Gastrocnemius medialis (tissue), 4 donors: ENCODE data around the gene BTG3. TPM values are rescaled to one million over a fixed set of nuclear protein-coding genes. Genes with fewer than 3 reads are reported as not detected.
A peak's percentile ranks its signal among the peaks of the same experiment; 100 is the strongest.

Experiments used
- ATAC-seq, 2 donors: fragments of 150-250 bp; one replicate each; pipeline ENCODE4 v1.9.1; 2016
- DNase-seq, 2 donors: peaks; one replicate each; pipeline ENCODE4 v3.0.0-alpha.2; 2019
- H3K27ac ChIP-seq, 4 donors: fragments of 200-600 bp; sonication (generic); 1 replicate in 1 of 4; 2 replicates in 3 of 4; pipeline ENCODE4 v1.5.1; 2016 to 2018; ENCODE audit warnings: mild to moderate bottlenecking in 2 of 4, moderate library complexity in 1 of 4
- H3K27me3 ChIP-seq, 3 donors: fragments of 200-600 bp; sonication (generic) in 2 of 3; 1 replicate in 1 of 3; 2 replicates in 2 of 3; pipeline versions ENCODE4 v1.5.1 to v1.6.0; 2016 to 2019; ENCODE audit warnings: mild to moderate bottlenecking in 1 of 3, moderate library complexity in 1 of 3
- H3K36me3 ChIP-seq, 2 donors: fragments of 200-600 bp; sonication (generic) in 1 of 2; one replicate each; pipeline ENCODE4 v1.5.1; 2017 to 2018
- H3K4me1 ChIP-seq, 2 donors: fragments of 200-600 bp; sonication (generic) in 1 of 2; one replicate each; pipeline ENCODE4 v1.5.1; 2016 to 2017; ENCODE audit warnings: mild to moderate bottlenecking in 2 of 2
- H3K4me3 ChIP-seq, 4 donors: fragments of 200-600 bp; sonication (generic) in 3 of 4; 1 replicate in 1 of 4; 2 replicates in 3 of 4; pipeline ENCODE4 v1.5.1; 2016 to 2019; ENCODE audit warnings: mild to moderate bottlenecking in 2 of 4
- H3K9me3 ChIP-seq, 3 donors: fragments of 200-600 bp; sonication (generic) in 2 of 3; 1 replicate in 1 of 3; 2 replicates in 2 of 3; pipeline ENCODE4 v1.5.1; 2016 to 2019
- CTCF ChIP-seq, 5 experiments: fragments of 450-650 bp in 3 of 5; fragments of 200-600 bp in 2 of 5; sonication (generic) in 2 of 5; IDR thresholded peaks in 4 of 5; conservative IDR thresholded peaks in 1 of 5; 1 replicate in 4 of 5; 2 replicates in 1 of 5; pipeline ENCODE4 v1.5.1; 2016 to 2019; ENCODE audit warnings: antibody characterized with exemption in 5 of 5, mild to moderate bottlenecking in 3 of 5, moderate library complexity in 3 of 5
- POLR2A ChIP-seq, 2 donors: fragments of 450-650 bp; IDR thresholded peaks; one replicate each; pipeline ENCODE4 v1.6.1; 2017; ENCODE audit warnings: antibody characterized with exemption in 2 of 2, mild to moderate bottlenecking in 2 of 2, moderate library complexity in 2 of 2
- in situ Hi-C, 4 donors: fragments of 200-750 bp; cut with MboI; loops; one replicate each; pipeline versions ENCODE4 v1.15.0 to v1.8.0; 2017; ENCODE audit warnings: low sequenced_read_pairs in 4 of 4
- intact Hi-C: fragments of 100-400 bp; cut with DNase I; formaldehyde crosslinking; loops from one replicate; pipeline ENCODE4 v1.15.1; 2023; ENCODE audit warnings: low total_unique reads
- total RNA-seq, 4 donors: library from RNA; depleted of rRNA; stranded (reverse); fragments of >200 nt; gene quantifications; one replicate each; pipeline versions ENCODE4 v1.1.0 to v1.2.3, GENCODE V29; 2016

The BTG3 gene
- total RNA-seq, 4 donors from 2014 or later = 1.8 to 4.0 (median 3.1) TPM

- intact Hi-C loops (no loop called here), in situ Hi-C loops (loop anchor here in 2 of 4 donors (25.0 kb wide), 1 partner anchor 185 kb away; no protein-coding TSS in a partner anchor)
- Histone ChIP-seq H3K4me3 (no peak overlapping the region), H3K9me3 (no peaks in the 10 kb centered on the region), H3K27me3 (no peaks in the 10 kb centered on the region), H3K27ac (no peak overlapping the region), H3K36me3 (no peaks in the 10 kb centered on the region), H3K4me1 (no peaks in the 10 kb centered on the region)
- ATAC-seq (no peak), DNase-seq (no peak)
- TF ChIP-seq POLR2A (IDR thresholded peaks at IDR 0.05) (no peak), CTCF (IDR thresholded peaks at IDR 0.05 in 4 of 5, conservative IDR thresholded peaks at IDR 0.05 in 1 of 5) (no peak)
Measured at GRCh38 chr21:17572431-17572830, 40.3 kb downstream of the BTG3 start.

DNA sequence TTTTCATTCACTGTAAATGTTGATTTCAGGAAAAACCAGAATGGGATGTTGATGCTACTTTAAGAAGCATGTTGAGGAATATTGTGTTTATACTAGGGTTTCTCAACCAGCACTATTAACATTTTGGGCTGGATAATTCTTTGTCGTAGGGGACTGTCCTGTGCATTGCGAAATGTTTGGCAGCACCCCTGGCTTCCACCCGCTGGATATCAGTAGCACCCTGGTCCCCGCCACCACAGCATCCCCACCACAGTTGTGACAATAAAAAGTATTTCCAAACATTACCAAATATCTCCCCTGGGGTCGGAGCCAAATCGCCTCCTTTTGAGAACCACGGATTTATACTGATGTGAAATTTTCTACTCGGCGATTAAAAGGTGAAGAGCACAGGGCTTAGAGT lies 41.9 kb downstream of the BTG3 start:
- H3K9me3 ChIP-seq = no peaks in the 10 kb centered on the region
- no peaks in the 10 kb centered on the region for H3K36me3 ChIP-seq
- DNase-seq = no peak
- in situ Hi-C loops = loop anchor here in 2 of 4 donors (25.0 kb wide), 1 partner anchor 183 kb away; no protein-coding TSS in a partner anchor
- no peak for ATAC-seq
- intact Hi-C loops = no loop called here
- H3K4me1 ChIP-seq = no peaks in the 10 kb centered on the region
- H3K27ac ChIP-seq = no peak overlapping the region
- H3K4me3 ChIP-seq = no peak overlapping the region
- no peak for TF ChIP-seq CTCF (IDR thresholded peaks at IDR 0.05 in 4 of 5, conservative IDR thresholded peaks at IDR 0.05 in 1 of 5)
- no peak for TF ChIP-seq POLR2A (IDR thresholded peaks at IDR 0.05)
- H3K27me3 ChIP-seq = no peaks in the 10 kb centered on the region

GRCh38 chr21:17560377-17561025 lies 52.2 kb downstream of the BTG3 start:
- H3K27ac ChIP-seq = no peak overlapping the region
- H3K9me3 ChIP-seq = no peaks in the 10 kb centered on the region
- H3K36me3 ChIP-seq = no peaks in the 10 kb centered on the region
- no peaks in the 10 kb centered on the region for H3K27me3 ChIP-seq
- in situ Hi-C loops = loop anchor here in 2 of 4 donors (25.0 kb wide), 1 partner anchor 173 kb away; no protein-coding TSS in a partner anchor
- no peak overlapping the region for H3K4me3 ChIP-seq
- TF ChIP-seq POLR2A (IDR thresholded peaks at IDR 0.05) (no peak), CTCF (IDR thresholded peaks at IDR 0.05 in 4 of 5, conservative IDR thresholded peaks at IDR 0.05 in 1 of 5) (no peak)
- no peaks in the 10 kb centered on the region for H3K4me1 ChIP-seq
- DNase-seq (no peak), ATAC-seq (no peak)
- intact Hi-C loops = no loop called here

DNA sequence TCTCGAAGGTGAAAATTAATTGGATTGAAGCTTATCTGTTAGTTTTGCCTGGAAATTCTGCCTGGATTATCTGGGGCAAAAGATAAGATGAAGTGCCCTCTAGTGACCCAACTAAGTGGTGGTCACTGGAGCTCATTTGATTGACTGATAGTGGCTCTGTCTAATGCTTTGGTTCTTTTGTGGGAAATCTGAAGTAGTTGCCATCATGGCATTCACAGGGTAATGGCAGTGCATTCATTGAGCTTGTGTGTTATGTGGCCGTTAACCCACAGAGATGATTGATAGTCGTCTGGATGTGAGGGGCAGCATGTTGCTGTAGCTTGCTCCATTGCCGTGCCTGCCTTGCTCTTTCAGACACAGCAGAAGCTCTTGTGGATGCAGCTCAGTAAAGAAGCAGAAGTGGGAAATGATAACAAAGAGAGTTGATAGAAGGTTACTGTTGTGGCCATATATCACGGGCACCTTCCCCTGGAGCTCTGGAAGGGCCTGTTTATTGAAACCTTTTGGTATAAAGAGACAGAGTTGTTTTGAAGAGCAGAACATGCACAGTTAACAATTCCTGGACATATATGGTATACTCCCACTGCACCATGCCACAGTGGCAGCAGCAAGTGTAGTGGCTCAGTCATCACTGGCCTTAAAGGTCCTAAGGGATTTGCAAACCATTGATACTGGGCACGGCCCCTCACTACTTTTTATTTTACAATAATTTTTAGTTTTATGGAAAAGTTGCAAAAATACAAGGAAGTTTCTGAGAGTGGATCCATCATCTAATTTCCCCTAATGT lies 57.8 kb downstream of the BTG3 start:
- in situ Hi-C loops = loop anchor here in 2 of 4 donors (25.0 kb wide), 1 partner anchor 168 kb away; no protein-coding TSS in a partner anchor

More for the DNA sequence above, 57.8 kb downstream of the BTG3 start:
- no peak overlapping the region for H3K27ac ChIP-seq
- H3K9me3 ChIP-seq = no peaks in the 10 kb centered on the region
- intact Hi-C loops = loop anchor here (10.0 kb wide), 1 partner anchor 170 kb away; no protein-coding TSS in a partner anchor
- H3K4me3 ChIP-seq = no peak overlapping the region
- H3K36me3 ChIP-seq = no peaks in the 10 kb centered on the region
- DNase-seq = no peak
- no peaks in the 10 kb centered on the region for H3K27me3 ChIP-seq
- H3K4me1 ChIP-seq = no peaks in the 10 kb centered on the region
- no peak for TF ChIP-seq POLR2A (IDR thresholded peaks at IDR 0.05)
- TF ChIP-seq CTCF (IDR thresholded peaks at IDR 0.05 in 4 of 5, conservative IDR thresholded peaks at IDR 0.05 in 1 of 5) = peak in 1 of 5 experiments; percentile 19
- ATAC-seq = no peak
